ENCODE results near the gene RSAD2. TPM values are rescaled to one million over a fixed set of nuclear protein-coding genes. Genes with fewer than 3 reads are reported as not detected.
"Not testable (repeated sequence)": the region's sequence is repeated elsewhere in the genome, so short reads cannot be mapped to it uniquely, and the experiment has no call there.

Gene RSAD2
- total and polyA plus RNA-seq, 2 donors (not counting 1 experiment from before 2014, with no cell fraction given) = 0.17 to 1.7 TPM

GRCh38 chr2:6855860-6856547, 21.6 kb upstream of the RSAD2 start:
- H4K20me1 ChIP-seq (ENCODE audit: control insufficient read depth, extremely low read depth, insufficient read depth, low read length) = no peaks in the 10 kb centered on the region
- H3K9me3 ChIP-seq (ENCODE audit: control insufficient read depth, insufficient read depth, low read depth, low read length) = no peaks in the 10 kb centered on the region
- no peak overlapping the region for H3K9ac ChIP-seq (ENCODE audit: insufficient read depth, low read length)
- H3K4me1 ChIP-seq (ENCODE audit: control insufficient read depth, extremely low read depth, insufficient read depth, low read length) = no peaks in the 10 kb centered on the region
- DNase-seq (ENCODE audit: low read depth in 2 of 2) = peak in 1 of 2 donors; percentile 14
- no peaks in the 10 kb centered on the region for H3K79me2 ChIP-seq (ENCODE audit: control insufficient read depth, insufficient read depth, low read length)
- no peaks in the 10 kb centered on the region for H3K27me3 ChIP-seq (ENCODE audit: control insufficient read depth, insufficient read depth, low read length)
- no peaks in the 10 kb centered on the region for H3K36me3 ChIP-seq (ENCODE audit: control insufficient read depth, insufficient read depth, low read length)
- H3K27ac ChIP-seq (ENCODE audit: insufficient read depth, low read length) = no peak overlapping the region
- H3K4me3 ChIP-seq (replicated peaks in 1 of 4; ENCODE audit: control extremely low read depth in 1 of 4, insufficient read depth in 1 of 4, low read depth in 3 of 4, low read length in 4 of 4) = no peak overlapping the region
- TF ChIP-seq EZH2 (IDR thresholded peaks at IDR 0.05; ENCODE audit: low read length, missing control alignments) (no peak), CTCF (conservative IDR thresholded peaks at IDR 0.05 in 1 of 2, IDR thresholded peaks at IDR 0.05 in 1 of 2; ENCODE audit: low read depth in 1 of 2, low read length in 2 of 2) (no peak)
- no peak overlapping the region for H3K4me2 ChIP-seq (ENCODE audit: extremely low read depth, insufficient read depth, low read length)
- H2AFZ ChIP-seq (ENCODE audit: low read length) = no peak overlapping the region

GRCh38 chr2:6856548-6856920, 21.0 kb upstream of the RSAD2 start:
- H3K4me1 ChIP-seq (ENCODE audit: control insufficient read depth, extremely low read depth, insufficient read depth, low read length) = no peaks in the 10 kb centered on the region
- TF ChIP-seq EZH2 (IDR thresholded peaks at IDR 0.05; ENCODE audit: low read length, missing control alignments) (no peak), CTCF (conservative IDR thresholded peaks at IDR 0.05 in 1 of 2, IDR thresholded peaks at IDR 0.05 in 1 of 2; ENCODE audit: low read depth in 1 of 2, low read length in 2 of 2) (no peak)

GRCh38 chr2:6858466-6859027, 19.0 kb upstream of the RSAD2 start:
- H4K20me1 ChIP-seq (ENCODE audit: control insufficient read depth, extremely low read depth, insufficient read depth, low read length); H3K4me2 ChIP-seq (ENCODE audit: extremely low read depth, insufficient read depth, low read length); H3K4me3 ChIP-seq (replicated peaks in 1 of 4; ENCODE audit: control extremely low read depth in 1 of 4, insufficient read depth in 1 of 4, low read depth in 3 of 4, low read length in 4 of 4); H3K79me2 ChIP-seq (ENCODE audit: control insufficient read depth, insufficient read depth, low read length); H3K27me3 ChIP-seq (ENCODE audit: control insufficient read depth, insufficient read depth, low read length); H3K9me3 ChIP-seq (ENCODE audit: control insufficient read depth, insufficient read depth, low read depth, low read length); H3K27ac ChIP-seq (ENCODE audit: insufficient read depth, low read length); DNase-seq (ENCODE audit: low read depth in 2 of 2); H2AFZ ChIP-seq (ENCODE audit: low read length); H3K9ac ChIP-seq (ENCODE audit: insufficient read depth, low read length); H3K36me3 ChIP-seq (ENCODE audit: control insufficient read depth, insufficient read depth, low read length); H3K4me1 ChIP-seq (ENCODE audit: control insufficient read depth, extremely low read depth, insufficient read depth, low read length): not testable (repeated sequence)

More at GRCh38 chr2:6856548-6856920, 21.0 kb upstream of the RSAD2 start:
- Histone ChIP-seq H3K9me3 (ENCODE audit: control insufficient read depth, insufficient read depth, low read depth, low read length) (no peaks in the 10 kb centered on the region), H3K4me3 (replicated peaks in 1 of 4; ENCODE audit: control extremely low read depth in 1 of 4, insufficient read depth in 1 of 4, low read depth in 3 of 4, low read length in 4 of 4) (no peak overlapping the region), H4K20me1 (ENCODE audit: control insufficient read depth, extremely low read depth, insufficient read depth, low read length) (no peaks in the 10 kb centered on the region), H2AFZ (ENCODE audit: low read length) (no peak overlapping the region), H3K27me3 (ENCODE audit: control insufficient read depth, insufficient read depth, low read length) (no peaks in the 10 kb centered on the region), H3K27ac (ENCODE audit: insufficient read depth, low read length) (no peak overlapping the region), H3K9ac (ENCODE audit: insufficient read depth, low read length) (no peak overlapping the region), H3K4me2 (ENCODE audit: extremely low read depth, insufficient read depth, low read length) (no peak overlapping the region), H3K36me3 (ENCODE audit: control insufficient read depth, insufficient read depth, low read length) (no peaks in the 10 kb centered on the region), H3K79me2 (ENCODE audit: control insufficient read depth, insufficient read depth, low read length) (no peaks in the 10 kb centered on the region)
- DNase-seq (ENCODE audit: low read depth in 2 of 2) = no peak
